HG03558 (cell line): ENCODE data around the gene ABCB6.
"Not testable (repeated sequence)": the region's sequence is repeated elsewhere in the genome, so short reads cannot be mapped to it uniquely, and the experiment has no call there.

Source experiments
- ATAC-seq: cut with Tn5 transposase; IDR thresholded peaks from one replicate; pipeline ENCODE4 v1.9.1; 2021; ENCODE audit warnings: moderate number of reproducible peaks; ENCODE audit not compliant: unreplicated experiment; ENCODE audit errors: extremely low read depth

The ABCB6 gene

DNA sequence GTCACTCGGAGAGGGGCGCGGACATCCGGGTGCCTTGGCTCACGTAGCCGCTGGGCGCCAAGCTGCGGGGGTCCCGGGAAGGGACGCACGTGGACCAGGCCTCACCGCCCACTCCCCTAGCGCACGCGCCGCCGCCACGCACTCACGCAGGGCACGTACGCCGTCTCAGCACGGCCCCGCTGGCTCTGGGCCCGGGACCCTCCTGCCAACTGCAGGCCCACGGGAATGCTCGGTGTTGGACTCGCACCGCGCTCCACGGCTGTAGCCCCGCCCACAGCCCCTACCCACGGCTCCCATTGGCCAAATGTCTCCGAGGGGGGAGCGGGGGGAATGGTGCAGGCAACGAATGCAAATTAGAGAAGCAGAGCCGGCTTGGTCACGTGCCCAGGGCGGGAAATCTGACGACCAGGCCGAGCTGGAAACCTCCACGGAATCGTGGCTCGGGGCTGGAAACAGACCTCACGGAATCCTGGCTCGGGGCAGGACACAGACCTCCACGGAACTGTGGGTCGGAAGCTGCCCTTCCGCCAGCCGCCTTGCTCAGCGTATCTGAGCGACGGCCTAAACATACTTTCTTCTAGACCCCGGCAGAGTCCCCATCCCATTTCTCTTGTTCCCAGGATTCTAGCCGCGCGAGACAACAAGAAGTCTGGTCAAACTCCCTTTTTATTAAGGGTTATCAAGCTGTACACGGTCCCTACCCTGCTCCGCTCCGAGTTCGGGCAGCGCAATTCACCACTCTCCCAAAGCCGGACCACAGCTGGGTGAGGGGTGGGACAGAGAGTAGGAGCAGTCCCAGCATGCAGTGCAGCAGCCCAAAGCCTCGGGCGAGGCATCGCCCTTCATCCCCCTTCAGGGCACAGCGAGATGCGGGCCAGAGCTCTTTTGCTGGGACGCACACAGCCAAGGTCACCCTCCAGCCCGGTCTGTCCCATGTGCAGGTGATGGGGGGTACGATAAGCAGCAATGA lies at the start of gene ABCB6:
TSS of gene ABCB6 (minus strand) at position 227 of the 970 bp plus-strand sequence. CDS start 285 bp downstream, outside the sequence.
- no peak for ATAC-seq

DNA sequence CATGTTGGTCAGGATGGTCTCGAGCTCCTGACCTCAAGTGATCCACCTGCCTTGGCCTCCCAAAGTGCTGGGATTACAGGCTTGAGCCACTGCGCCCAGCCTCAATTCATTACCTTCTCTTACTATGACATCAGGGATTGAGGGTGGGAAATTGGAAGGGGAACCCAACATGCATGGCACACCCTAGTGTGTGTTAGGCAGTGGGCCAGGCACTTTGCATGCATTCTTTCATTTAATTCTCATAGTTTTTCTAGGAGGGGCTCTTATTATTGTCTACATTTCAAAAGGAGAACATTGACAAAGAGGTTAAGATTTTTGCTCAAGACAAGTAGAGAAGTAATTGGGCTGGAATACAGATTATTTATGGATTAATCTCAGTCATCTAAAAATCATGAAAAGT lies 49.5 kb upstream of the ABCB6 start:
- no peak for ATAC-seq

DNA sequence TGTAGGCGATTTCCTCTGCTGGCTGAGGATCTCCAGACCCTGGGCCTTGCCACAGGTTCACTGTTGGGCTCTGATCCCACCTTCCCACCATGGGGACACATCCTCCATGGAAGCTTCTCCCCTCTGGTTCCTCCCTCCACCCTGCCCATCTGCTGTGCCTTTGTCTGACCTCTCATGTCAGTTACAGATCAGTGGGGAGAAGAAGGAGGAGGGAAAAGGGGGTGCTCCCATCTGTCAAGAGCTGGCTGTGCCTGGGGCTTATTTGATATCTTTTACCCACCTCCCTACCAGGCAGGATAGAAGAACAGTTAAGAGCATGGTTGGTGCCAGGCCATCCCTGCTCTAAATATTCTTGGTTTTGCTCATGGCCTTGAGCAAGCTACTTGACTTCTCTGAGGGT lies 48.1 kb upstream of the ABCB6 start:
- ATAC-seq, result no peak

DNA sequence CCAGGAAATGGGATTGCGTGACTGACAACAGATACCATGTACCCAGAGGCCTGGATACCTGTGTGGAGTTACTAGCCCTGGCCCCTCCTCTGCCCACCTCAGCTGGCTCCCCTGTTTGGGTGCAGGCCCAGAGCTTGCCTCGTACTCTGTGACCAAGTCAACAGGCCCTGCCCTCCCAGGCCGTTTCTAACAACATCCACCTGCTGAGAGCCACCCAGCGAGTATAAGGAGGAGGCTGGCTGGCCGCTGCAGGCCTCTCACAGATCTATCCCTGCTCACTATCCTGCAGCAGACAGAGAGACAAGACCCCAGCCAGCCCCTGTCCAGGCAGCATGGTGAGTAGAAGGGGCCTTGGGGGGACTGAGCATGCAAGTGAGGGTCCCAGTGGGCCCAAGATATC lies 47.5 kb upstream of the ABCB6 start:
- no peak for ATAC-seq

DNA sequence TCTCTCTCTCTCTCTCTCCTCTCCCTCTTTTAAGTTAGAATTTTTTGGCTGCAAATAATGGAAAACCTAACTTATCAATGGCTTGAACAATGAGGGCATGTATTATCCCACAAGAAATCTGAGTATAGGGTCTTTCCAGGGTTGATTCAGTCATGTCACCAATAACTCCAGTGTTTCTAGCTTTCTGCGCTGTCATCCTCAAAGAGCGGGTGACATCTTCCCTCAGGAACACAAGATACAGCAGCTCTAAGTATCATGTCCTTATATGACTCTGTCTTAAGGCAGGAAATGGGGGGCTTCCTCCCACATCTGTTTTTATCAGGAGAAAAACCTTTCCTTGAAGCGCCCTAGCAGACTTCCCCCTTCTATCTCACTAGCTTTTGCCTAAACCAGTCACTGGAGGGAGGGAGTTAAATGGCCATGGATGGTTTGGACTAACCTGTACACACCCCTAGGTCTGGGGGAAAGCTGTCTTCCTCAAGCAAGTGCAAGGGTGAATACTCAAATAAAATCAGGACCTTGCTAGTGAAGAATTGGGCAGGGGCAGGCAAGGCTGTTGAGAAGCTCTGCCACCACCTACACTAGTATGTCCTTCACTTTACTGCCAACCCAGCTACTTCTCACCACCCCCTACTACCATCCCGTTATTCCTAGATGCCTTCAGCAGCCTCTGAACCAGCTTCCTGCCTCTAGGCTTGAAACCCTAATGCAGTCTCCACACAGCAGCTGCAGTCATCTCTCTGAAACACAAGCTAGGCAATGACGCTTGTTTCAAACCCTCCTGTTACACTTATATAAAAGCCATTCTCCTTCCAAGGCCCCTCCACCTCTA lies 42.5 kb upstream of the ABCB6 start:
- no peak for ATAC-seq

DNA sequence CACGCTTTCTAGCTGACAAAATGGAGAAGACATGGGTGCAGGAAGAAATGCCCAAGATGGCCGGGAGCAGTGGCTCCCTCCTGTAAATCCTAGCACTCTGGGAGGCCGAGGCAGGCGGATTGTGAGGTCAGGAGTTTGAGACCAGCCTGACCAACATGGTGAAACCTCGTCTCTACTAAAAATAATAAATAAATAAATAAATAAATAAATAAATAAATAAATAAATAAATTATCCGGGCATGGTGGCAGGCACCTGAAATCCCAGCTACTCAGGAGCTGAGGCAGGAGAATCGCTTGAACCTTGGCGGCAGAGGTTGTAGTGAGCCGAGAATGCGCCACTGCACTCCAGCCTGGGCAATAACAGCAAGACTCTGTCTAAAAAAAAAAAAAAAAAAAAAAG lies 40.2 kb upstream of the ABCB6 start:
- not testable (repeated sequence) for ATAC-seq

DNA sequence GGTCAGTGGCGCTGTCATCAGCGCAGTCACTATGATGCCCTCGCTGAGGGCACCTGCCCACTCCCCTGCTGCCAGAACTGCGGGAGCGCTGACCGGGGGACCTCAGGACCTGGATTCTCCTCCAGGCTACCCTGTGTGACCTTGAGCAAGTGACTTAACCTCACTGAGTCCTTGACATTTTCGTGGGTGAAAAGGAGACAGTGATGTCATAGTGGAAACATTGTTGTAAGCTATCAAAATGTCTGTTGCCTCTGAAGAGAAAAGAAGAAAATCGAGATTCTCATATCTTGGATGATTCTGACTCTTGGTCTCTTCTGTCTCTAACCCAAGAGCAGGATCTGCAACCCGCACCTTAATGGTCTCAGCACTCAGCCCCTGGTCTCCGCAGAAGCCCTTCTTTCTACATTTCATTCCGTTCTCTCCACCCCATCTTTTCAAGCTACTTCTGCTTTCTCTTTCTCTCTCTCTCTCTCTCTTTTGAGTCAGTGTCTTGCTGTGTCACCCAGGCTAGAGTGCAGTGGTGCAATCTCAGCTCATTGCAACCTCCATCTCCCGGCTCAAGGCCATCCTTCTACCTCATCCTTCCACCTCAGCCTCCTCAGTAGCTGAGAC lies 35.9 kb upstream of the ABCB6 start:
- no peak for ATAC-seq

DNA sequence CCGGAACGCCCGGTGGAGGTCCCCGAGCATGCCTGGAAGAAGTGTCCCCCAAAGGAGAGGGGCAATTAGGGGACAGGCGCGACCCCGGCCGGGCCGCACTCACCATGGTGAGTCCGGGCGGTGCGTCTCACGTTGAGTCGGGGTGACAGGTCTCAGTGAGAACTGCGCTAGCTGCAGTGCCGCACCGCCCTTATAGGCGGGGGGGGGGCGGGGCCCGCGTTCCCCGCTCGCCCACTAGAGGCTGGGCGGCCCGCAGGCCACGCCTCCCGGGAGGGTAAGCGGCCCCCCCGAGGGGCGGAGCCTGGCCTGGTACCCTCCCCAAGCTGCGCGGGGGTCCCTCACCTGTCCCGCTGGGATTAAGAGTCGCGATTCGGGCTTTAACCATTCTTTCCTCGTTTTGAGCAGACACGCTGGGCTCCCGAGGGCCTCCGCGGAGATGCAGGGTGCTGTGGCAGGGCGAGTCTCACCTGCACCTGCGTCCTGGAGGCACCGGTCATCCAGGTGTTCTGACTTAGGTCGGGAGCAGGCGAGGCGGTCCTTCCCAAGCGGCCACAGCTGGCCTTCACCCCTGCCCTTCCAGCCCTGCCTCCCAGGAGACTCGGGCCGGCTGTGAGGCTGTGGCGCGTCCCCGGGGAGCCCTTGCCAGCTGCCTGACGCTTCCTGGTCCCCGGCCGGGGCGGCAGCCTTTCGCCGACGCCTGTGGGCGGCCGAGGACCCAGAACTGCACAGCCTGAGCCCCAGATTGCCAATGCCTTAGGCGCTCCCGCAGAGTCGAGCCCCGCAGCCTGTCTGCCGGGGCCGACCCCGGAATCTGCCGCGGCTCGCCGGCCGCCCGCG lies 35.2 kb upstream of the ABCB6 start, which contains the start of gene TUBA4A:
TSS of gene TUBA4A (minus strand) at position 166 of the 837 bp plus-strand sequence. CDS start at position 106, 60 bp downstream.
- ATAC-seq, result no peak

DNA sequence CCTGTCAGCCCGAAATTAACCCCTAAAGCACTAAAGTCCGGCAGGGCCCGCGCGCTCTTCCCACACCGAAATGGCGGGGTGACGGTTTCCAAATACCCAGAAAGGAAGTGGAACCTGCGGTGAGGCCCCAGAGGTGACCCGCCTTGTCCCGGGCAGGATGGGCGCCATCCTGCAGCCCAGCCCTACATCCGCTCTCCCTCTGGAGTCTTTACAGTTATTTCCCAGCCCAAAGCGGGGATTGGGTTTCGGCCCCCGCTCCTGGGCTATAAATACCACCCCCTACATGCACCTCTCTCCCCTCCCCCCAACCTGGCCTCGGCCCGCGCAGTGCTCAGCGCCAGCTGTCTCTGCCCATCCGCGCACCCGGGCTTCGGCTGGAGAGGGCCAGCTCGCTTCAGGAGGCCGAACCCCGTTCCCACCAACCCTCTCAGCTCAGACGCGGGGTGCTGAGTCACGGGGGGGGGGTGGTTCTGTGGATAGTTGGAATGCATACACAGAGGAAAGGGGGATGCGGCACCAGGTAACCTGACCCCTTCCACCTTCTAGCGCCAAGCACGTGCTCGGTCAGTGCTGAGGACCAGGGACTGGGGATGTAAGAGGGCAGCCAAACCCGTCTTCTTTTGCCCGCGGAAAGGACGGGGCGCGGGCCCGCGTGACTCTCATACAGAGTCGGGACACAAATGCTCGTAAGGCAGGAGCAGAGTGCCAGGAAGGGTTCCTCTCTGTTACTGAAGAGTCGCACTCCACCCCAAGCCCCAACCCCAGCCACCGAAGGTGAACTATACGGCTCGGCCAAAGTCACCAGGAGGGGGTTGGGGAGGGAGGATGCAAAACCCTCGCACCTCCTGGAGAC lies 34.4 kb upstream of the ABCB6 start, which contains the start of gene TUBA4B:
TSS of gene TUBA4B (plus strand) at position 344 of the 853 bp plus-strand sequence. CDS start at position 509, 165 bp downstream.
- ATAC-seq, result no peak

DNA sequence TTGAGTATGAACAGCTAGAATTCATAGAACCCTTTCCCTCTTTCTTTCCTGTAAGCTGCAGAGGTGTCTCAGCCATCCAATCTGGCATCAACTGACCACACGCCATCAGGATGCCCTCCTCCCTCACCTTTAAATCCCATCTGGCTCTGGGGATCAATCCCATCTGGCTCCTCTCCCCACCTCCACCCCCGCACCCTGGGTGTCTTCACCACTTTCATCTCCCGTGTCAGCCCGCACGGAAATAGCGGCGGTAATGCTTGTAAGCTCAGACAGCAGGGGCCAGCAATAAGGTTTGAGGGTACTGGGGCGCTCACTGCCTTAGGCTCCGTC lies 33.8 kb upstream of the ABCB6 start:
- no peak for ATAC-seq

DNA sequence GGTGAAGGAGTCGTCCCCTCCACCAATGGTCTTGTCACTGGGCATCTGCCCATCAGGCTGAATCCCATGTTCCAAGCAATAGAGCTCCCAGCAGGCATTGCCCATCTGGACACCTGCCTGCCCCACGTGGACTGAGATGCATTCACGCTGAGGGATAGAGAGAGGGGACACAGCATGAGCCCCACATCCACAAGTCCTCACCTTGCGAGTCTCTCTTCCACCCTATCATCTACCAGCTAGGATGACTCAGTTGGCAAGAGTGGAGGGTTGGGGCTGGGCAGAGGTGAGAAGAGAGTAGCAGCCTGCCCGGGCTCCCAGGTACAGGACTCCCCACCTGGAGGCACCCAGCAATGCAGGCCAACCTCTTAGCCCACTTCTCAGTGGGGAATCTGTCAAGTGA lies 33.3 kb upstream of the ABCB6 start:
- no peak for ATAC-seq

DNA sequence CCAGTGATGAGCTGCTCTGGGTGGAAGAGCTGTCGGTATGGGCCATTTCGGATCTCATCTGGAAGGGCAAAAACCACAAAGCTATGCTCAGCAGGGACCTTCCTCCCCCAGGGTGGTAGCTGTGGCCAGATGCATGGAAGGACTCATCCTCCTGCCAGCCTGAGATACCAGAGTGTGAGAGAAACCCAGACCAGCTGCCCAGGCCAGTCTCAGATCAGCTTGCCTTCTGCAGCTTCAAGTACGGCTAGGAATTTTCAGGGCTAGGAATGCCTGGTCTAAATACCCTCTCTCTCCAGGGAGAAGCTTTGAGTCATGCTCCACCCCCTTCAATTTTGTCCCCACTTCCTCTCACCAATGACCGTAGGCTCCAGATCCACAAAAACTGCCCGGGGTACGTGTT lies 32.9 kb upstream of the ABCB6 start:
- no peak for ATAC-seq

DNA sequence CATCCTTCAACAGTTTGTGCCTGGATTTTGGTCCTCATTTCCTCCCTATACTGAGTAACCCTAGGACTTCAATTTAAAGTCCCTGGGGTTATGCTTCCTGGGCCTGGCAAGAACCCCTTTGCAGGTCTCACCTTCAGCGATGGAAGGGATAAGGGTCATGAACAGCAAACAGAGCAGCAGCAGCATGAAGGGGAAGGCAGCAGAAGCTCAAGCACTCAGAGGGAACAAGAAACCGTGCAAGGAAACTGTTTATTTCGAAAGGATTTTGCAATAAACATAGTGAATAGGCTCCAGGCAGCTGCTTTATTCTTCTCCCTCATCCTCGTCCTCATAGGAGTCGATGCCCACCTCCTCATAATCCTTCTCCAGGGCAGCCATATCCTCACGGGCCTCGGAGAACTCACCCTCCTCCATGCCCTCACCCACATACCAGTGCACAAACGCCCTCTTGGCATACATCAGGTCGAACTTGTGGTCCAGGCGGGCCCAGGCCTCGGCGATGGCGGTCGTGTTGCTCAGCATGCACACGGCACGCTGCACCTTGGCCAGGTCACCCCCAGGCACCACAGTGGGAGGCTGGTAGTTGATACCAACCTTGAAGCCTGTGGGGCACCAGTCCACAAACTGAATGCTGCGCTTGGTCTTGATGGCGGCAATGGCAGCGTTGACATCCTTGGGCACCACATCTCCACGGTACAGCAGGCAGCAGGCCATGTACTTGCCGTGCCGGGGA lies 31.5 kb upstream of the ABCB6 start:
- no peak for ATAC-seq

DNA sequence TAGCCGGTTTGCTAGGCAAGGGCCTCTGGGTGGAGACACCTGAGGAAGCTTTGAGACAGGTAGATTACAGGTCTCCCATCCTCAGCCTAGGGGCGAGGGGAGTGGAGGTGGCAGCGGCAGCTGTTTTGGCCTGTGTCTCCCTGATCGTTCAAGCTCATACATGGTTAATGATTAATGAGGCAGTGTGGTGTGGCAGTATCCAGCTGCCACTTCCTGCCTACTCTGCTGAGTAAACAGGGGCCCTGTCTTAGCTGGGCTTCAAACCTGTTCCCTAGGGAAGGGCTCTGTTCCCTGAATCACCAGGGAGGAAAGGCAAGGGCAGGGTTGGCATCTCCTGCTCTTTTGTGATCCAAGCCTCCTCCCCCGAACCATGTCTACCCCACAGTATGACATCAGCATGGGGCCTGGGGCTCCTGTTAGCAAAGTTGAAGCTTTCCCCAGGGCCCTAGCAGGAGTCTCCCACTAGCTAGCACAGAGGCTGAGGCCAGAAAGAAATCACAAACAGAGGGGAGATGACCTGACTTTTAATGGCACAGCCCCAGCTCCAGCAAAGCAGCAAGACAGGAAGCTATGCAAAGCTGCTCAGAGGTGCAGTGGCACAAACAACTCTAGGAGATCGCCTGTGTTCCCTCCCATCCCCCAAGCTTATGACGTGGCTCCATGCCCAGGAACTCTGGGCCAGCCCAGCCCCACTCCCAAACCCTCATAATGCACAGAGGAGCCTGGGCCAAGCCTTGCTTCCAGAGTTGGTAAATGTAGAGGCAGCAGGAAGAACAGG lies 30.6 kb upstream of the ABCB6 start:
- peak; percentile 30 for ATAC-seq

DNA sequence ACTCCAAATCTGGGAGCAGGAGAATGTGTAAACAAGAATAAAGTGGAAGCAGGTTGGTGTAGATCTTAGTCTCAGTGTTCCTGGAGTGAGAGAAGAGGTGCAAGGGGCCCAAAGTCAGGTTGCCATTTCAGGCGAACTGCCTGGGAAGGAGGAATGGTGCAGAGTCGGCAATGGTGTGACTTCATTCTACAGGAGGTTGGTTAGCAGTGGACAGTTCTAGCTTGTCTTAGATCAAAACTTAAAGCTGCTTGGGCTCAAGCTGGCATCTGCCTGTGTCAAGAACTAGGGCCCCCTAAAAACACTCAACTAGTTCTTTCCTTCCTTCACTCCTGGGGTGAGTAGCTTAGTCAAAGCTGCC lies 30.1 kb upstream of the ABCB6 start:
- ATAC-seq, result no peak

DNA sequence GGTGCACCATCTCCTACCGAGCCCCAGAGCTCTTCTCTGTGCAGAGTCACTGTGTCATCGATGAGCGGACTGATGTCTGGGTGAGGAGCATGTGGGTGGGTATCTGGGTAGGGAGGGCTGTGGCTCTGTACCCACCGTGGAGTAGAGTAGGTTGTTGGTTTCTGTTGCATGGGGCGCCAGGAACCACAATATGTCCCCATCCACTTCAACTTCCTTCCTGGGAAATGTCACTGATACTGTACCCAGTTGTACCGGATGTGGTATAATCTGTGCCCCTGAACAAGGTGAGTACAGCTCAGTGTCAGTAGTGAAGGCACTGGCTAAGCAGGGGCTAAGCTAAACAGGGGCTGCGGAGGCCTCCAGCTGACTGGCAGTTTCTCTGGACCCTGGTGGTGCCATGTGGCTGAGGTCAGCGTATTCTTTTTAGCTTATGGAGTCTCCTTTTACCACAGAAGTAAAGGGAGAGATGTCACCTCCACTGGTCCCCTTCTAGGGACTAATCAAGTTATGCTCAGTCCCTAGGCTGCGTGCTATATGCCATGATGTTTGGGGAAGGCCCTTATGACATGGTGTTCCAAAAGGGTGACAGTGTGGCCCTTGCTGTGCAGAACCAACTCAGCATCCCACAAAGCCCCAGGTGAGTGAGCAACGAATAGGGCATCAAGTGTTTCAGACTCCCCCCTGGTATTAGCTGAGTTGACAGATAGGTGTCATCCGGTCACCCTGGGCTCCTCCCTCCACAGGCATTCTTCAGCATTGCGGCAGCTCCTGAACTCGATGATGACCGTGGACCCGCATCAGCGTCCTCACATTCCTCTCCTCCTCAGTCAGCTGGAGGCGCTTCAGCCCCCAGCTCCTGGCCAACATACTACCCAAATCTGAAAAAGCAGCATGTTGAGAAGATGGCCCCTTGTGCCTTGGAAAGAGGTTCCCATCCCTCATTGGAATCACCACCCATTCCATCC lies 29.2 kb upstream of the ABCB6 start:
- no peak for ATAC-seq
